CD4-positive, alpha-beta T cell treated with Interleukin-6 for 4 hours (primary cell): ENCODE data around the gene GPR87.
A peak's percentile ranks its signal among the peaks of the same experiment; 100 is the strongest.

Source experiments
- DNase-seq: peaks from one replicate; pipeline ENCODE4 v3.0.0-alpha.2; 2020; ENCODE audit warnings: mixed read lengths

Gene GPR87

DNA sequence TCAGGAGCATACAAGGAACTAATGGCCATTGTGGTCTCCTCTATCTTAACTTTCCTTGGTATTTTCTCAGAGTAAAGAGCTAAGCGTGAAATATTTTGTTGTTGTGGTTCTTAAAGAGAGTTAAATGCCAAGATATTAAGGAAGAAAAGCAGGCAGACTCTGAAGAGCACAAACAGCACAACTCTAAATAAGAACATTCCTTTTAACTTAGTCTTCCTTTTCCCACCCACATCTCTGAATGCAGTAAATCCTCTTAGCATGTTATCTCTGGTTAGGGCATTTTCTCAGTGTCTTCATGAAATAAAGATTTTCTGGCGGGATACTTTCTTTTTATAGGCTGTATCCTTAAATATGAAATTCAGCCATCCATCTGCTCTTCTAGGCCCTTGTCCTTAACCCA is 1.5 kb downstream of the GPR87 start:
- DNase-seq = no peak

DNA sequence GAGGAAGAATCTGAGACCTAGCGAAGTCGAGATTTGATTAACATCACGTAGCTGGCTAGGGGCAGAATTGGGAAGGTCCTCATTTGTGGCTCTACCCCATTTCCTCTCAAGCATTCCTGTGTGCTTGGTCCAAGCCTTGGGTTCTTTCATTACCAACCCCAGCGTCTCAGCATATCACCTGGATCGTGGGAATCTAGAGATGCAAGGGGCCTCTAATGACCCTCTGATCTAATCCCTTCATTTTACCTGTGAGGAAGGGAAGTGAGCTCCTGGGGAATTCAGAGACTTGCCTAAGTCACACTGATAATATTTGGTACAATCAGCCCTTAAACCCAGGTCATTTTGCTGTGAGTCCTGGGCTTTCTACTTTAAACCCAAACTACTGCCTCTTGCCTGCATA is 2.0 kb downstream of the GPR87 start:
- no peak for DNase-seq

DNA sequence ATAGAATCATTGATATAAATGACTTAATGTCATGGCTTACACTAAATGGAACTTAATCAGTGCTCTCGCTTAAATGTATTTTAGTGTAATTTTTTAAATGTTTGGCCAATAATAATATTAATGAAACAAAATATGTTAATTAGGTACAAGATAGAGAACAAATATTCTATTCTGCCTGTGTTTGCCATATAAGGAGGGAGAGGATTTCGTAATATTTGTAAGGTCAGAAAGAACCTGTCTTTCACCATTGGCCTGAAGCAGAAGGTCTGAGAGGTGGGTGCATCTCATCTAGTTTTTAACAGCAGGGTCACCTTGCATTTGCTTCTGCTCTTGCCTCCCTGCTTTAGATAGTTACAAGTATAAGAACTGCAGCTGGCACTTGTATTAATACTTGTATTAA is 2.5 kb downstream of the GPR87 start:
- no peak for DNase-seq

DNA sequence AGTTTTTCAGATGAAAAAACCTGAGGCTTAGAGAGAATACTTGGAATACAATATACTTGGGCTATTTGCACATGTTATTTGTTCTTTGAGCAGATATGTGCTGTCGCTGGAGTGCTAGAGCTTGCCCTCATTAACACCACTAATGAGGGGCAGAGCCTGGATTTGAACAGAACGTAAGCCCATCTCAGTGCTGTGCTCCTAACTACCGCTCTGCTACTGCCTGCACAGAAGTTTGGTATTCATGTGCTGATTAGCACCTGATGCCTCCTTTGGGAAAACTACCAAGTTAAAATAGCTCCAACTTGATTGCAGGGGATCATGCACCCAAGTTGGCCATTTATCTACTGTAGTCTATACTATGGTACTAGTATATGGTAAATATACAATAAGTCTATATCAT is 3.6 kb downstream of the GPR87 start:
- no peak for DNase-seq

DNA sequence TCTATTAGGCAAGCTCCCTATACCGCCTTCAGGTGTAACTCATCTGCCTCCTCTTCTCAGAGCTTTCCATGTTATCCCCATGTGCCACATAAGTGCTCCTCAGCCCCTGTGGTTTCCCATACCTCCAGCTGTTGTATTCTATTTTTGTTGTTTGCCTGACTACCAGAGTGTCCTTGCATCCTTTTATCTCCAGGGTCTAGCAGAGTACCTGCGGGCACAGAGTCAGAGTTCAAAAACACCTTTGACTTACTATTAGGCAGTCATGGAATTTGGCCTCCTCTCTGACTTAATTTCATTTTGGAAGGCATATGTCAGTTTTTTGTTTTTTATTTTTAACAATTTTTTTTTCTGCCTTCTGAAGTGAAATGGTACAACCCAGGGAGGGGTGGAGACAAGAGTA is 7.1 kb downstream of the GPR87 start:
- DNase-seq = no peak

DNA sequence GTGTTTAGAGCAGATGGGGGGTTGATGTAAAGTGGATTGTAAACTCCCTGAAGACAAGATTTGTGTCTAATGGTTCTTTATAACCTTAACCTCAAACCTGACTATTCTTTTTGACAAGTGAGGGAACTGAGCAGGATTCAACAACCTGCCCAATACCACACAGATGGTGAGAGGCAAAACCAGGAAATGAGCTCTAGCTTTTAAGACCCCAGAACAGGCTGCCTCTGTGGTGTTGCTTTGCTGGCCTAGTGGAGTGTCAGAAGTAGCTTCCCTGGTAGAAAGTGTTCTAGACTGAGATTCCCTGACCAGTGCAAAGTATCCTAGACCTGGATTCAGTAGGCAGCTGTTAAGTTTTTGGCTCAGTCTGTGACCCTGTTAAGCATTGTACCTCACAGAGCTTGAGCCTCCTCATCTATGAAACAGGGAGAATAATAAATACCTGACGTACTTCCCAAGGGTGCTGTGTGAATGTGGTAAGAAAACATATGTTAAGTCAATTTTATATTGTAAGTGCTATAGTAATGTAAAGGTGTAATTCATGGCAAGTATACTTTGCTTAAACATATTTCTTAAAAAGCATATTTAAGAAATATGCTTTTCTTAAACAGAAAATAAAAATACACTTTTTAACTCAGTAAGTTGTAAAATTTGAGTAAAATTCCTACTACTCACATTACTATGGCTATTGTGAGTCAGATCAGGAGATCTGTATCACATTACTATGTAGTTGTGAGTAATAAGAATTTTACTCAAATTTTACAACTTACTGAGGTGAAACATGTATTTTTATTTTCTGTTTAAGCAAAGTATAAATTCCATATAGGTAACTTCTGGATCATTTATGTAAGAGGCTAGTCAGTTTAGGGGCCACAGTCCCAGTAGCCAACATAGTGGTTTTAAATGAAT is 8.8 kb downstream of the GPR87 start:
- DNase-seq = no peak

DNA sequence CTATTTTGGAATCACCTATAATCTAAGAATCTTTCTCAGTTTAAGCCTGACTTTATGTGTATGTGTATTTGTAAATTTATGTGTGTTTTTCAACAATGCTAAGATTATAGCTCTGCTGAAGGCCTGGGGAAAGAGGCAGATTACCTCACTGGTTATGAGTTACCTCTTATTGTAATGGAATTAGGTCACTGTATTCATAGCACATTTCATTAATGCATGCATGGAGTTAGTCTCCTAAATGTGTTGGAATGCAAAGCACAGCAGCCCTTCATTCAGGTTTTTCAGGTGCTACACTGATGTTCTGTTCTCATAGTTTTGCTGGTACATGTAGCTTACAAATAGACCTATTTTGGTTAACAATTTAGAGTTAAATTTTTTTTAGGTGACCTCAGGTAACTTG is 9.5 kb downstream of the GPR87 start:
- no peak for DNase-seq

DNA sequence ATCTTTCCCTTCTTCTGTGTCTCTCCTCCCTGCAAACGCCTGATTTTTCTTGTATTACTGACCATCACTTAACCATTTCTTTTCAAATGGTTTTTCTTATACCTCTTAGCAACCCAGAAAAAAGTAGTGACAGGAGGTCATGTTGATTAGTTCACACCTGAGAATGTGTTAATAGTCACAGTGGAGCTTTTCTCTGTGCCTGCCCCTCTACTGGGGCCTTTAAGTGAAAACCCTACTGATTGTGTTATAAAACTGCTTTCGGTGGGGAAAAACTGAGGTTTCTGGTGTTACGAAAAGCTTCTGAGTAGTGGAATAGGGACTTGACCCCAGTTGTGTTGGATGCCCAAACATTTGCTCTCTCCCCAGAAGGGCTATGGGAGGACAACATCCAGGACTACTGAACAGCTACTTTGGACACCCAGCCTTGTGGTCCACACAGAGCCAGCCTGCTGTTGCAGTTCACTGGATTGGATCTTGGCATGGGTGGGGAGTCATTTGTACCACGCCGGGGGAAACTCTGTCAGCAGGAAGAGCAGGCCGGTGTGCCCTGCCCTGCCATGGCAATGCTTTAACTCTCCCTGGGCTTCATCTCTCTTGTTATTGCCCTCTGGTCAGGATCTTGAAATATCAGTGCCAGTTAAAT is 10.3 kb downstream of the GPR87 start:
- no peak for DNase-seq

DNA sequence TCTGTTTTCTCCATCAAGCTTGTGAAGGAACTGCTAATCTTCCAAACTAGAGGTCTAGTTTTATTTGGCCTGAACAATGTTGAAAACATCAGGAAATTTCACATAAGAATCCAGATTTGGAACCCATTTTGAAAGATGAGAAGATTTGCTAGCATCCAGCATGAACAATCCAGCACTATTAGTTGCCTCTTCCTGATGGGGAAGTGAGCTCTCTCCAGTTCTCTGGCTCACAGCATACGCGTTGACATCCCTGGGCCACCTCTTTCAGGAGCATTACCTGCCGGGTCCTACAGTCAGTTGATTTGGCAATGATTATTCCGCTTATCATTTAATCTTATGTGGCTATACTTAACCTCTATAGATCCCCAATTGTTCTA is 10.9 kb downstream of the GPR87 start:
- no peak for DNase-seq

DNA sequence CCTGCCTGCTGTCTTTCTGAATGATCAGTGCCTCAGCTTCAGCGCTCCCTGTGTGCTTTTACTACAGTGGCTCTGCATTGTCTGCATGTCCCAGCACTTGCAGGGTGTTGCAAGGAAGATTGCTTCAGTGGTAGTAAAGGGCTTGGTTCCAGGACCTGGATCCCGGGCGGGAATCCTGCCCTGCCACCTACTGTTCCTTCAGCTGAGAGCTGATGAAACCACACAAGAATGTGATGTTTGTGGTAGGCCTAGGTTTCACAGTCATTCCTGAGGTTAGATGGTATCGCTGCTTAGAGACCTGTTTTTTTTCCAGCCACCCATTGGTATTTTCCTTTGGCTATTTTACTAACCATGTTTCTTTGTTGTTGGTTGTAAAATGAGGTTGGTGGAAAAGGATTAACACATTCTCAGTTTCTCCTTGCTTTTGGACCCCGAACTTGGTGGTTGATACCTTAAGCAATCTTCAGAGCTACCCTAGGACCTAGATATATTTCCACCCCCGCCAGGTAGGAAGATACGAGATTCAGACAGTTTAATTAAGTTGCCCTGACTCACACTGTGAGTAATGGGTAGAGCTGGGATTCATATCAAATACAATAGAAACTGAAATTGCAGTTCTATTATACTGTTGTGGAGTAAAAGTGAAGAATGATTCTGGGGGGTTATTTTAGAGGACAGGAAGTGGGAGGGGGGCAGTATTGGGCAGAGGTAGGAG is 11.4 kb downstream of the GPR87 start:
- peak; percentile 3 for DNase-seq

DNA sequence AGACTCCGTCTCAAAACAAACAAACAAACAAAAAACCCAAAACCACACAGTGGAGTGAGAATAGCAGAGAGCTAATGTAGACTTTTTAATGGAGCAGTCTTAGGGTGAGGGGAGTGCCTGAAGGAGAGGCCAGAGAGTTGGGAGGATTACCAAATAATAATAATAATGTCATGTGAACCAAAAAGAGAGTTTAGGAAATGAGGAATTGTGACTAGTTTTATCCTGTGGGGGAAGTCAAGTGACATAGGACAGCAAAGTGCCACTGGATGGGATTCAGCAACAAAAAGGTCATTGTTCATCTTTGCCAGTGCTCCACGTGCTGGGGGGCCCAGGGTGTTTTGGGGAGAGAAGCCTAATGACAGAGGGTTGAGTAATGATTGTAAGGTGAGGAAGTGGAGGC is 12.9 kb downstream of the GPR87 start:
- no peak for DNase-seq

DNA sequence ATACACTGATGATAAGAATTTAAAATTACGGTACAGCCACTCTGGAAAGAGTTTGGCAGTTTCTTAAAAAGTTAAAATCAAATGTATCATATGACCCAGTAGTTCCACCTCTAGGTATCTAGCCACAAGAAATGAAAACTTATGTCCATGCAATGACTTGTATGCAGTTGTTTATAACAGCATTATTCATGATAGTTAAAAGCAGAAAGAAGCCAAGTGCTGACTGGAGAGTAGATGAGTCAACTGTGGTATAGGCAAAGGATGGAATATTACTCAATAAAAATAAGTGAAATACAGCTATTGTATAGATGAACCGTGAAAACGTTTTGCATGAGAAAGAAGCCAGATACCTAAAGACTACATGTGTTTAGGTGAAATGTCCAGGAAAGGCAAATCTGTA is 14.8 kb downstream of the GPR87 start:
- no peak for DNase-seq

DNA sequence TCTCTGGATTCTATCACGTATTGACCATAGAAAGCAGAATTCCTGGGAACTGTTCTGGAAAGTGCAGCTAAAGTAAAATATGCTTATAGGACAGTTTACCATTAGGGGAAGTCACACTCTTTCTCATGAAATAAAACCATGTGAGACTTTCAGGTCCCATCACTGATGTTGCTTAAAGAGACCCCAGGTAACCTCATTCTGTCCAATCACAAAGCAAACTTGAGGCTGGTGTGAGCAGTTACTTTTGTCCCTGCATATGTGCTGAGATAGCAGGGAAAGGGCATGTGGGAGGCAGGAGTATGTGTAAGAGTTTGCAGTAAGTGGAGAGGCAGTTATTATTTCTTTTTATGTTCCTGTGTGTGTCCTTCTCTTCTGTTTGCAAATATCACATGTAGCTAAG is 16.1 kb downstream of the GPR87 start:
- DNase-seq = no peak

DNA sequence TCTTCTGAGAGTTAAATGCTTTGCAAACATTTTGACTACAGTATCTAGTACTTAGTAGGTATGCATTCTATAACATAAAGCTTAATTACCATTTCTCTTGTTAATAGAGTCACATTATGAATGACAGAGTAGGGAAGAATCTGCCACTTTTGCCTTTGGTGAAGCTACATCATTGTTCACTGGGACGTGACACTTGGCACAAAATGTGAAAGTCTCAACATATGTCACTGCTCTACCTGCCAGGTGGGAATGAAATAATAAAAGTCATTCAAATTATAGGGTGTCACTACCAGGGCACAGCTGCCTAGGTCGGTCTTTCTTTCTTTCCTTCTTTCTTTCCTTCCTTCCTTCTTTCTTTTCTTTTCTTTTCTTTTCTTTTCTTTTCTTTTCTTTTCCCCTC is 17.6 kb downstream of the GPR87 start:
- DNase-seq = no peak

DNA sequence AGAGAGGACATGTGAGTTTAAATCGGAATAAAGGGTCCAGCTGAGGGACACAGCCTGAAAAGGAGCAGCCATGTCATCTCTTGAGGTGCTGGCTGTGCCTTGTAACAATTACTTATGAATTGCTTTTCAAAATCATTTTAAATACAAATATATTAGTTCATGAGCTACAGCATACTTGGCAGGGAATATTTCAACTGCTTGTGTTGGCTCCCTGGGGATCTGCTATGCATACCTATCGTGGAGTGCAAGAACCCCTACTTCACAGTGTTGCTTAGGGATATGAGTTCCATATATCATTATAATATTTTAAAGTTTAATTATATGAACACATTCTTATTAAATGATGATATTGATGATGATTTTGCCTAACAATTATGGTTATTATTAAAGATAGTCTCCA is 19.2 kb downstream of the GPR87 start:
- no peak for DNase-seq

DNA sequence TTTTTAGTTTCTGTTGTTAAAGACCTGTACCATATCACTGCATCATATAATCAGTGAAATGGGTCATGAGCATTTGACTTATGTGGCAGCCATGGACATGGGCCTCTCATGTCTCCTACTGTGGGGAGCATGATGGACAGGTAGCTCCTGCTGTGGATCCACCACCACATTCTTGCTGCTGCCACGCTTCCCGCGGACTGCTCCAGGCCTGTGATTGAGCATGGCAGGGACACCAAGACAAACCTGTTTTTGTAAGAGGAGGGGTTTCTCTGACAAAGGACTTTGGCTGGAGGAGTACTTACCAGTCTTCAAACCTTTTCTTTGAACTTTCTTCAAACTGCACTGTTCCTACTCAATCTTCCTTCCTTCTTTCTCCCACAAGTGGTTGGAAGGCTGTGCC is 20.4 kb downstream of the GPR87 start:
- no peak for DNase-seq

DNA sequence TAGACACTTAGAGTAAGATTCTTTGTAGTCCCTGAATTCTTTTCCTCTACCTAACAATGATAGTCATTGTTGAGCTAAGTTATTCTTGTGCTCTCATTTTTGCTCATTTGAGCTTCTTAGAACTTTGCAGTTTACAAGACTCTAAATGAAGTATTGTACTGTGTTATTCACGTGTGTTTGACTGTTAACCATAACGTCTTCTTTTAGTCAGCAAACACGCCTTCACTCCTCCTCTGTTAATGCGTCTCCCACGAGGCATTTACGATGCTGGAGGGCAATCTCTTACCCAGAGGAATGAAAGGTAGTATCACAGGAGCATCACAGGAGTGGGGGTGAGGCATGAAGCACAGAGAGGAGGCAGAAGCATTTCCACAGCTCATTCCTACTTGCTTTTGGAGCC is 23.5 kb downstream of the GPR87 start:
- no peak for DNase-seq

DNA sequence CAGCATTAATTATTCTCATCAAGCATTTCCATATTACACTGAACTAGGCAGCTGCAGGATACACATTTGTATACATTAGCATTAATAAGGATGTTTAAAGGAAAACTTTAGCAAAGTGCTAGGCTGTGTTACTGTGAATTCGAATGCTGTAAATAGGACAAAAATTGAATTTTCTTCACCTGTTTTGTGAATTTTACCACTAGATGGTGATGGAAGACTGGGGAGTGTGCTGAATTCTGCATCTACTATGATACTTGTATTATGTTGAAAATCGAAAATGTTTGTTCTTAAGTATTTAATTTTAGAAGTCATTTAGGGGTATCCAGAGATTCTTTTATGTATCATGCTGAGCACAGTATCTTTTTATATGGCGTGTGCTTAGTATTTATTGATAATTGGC is 25.9 kb downstream of the GPR87 start:
- no peak for DNase-seq

DNA sequence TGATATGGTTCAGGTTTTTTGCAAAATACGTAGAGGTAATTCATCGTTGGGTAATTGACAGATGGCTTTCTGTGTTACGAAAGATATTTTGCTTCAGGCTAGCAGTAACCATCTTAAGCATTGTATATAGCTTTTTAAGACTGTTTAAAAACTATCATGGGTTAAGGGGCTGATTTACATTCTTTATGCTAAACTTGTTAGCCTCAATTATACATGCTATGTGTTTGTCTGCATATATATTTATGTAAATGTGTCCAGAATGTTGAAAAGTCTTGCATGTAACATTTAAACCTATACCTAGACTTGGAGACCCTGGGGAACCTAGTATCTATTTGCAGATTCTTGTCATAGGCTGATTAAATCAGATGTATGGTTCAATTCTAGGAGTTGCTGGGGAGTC is 27.2 kb downstream of the GPR87 start:
- no peak for DNase-seq

DNA sequence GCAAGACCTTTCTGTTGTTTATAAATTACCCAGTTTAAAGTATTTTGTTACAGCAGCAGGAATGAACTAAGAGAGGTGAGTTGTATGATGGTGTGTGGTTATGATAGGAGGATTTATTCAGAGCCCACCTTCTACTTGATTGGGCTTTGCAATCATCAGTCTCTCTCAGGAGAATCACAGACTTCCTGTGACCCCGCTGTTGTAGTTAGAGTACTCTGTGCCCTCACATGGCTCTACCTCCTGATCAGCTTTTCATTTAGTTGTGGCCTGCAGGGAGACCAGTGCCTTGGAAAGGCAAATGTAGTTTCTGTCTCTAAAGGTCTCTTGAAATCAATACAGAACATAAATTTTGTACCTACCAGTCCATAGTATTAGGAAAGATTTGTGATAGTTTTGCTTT is 30.7 kb downstream of the GPR87 start:
- DNase-seq = no peak

DNA sequence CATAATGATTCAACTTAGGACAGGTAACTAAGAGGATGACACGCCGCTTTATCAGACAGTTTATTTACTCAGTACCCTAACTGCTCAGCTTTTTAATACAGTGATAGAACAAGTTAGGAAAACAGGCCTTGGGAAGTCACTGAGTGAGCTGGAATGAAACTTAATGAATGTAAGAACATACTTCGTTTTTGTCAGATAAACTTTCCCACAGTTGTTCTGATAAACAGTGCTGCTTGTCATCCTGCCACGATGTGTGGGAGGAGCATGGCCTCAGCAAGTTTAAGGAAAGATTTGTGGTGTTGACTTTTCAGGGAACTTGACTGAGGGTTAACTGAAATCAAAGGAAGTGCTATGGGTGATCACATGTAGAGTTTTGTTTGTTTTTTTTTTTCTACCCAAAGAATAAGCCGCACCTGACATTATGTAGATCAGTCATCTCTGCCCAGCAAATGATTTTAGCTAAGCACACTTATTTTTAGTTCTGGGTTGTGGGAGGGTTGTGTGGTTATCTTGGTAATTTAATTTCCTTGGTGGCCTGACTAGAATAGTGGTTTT is 32.6 kb downstream of the GPR87 start:
- no peak for DNase-seq

DNA sequence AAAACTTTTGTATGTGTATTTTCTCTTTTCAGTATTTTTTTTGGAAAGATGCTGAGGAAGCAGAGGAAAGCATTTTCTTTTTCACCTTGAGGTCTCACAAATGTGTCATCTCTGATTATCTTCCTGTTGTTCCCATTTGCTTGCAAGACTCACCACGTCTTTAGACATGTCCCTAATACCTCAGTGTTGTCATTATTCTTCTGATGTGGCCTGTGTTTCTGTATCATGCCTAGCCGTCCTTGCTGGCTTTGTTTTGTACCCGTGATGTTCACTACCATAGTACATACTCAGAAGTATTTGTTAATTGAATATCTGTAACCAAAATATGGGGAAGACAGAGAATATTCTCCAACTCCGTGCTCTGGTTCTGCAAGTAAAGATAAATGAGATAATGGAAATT is 33.2 kb downstream of the GPR87 start:
- DNase-seq = no peak

DNA sequence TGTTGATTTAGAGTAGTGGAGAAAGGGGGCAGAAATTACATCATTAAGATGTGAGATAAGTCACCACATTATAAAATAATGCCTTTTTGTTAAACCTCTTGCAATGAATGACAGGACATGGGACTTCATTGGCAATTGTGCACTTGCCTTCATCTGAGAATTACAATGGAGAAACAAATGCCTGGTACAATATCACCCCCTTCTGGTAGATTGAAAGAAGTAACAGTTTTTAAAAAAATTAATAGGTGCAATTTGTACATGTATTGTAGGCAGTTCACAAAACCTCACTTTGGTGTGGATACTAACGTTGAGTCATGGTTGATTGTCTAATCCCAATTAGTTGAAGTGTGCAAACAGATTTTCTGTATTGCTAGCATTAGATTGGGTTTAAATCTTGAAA is 33.7 kb downstream of the GPR87 start:
- no peak for DNase-seq
